Dedifferentiated amniotic fluid mesenchymal stem cell (primary cell): Measurements from ENCODE around the gene SMIM22.

Experiments
- DNase-seq: peaks from one replicate; pipeline ENCODE4 v3.0.0-alpha.2; 2016; ENCODE audit errors: extremely low spot score

SMIM22 gene, protein sequence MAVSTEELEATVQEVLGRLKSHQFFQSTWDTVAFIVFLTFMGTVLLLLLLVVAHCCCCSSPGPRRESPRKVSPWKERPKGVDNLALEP

GRCh38 chr16:4795181-4795827 lies at the start of gene SMIM22:
Gene SMIM22 (plus strand): TSS chr16:4795369. CDS start chr16:4795735, 366 bp downstream.
- DNase-seq: no peak

GRCh38 chr16:4746215-4746614 lies 49.0 kb upstream of the SMIM22 start:
- DNase-seq: no peak

GRCh38 chr16:4746991-4747574 lies 48.1 kb upstream of the SMIM22 start:
- DNase-seq: no peak

GRCh38 chr16:4747906-4748681 lies 47.1 kb upstream of the SMIM22 start:
- no peak for DNase-seq

- no peak for DNase-seq
Observed at GRCh38 chr16:4748682-4749411, 46.3 kb upstream of the SMIM22 start.

DNA sequence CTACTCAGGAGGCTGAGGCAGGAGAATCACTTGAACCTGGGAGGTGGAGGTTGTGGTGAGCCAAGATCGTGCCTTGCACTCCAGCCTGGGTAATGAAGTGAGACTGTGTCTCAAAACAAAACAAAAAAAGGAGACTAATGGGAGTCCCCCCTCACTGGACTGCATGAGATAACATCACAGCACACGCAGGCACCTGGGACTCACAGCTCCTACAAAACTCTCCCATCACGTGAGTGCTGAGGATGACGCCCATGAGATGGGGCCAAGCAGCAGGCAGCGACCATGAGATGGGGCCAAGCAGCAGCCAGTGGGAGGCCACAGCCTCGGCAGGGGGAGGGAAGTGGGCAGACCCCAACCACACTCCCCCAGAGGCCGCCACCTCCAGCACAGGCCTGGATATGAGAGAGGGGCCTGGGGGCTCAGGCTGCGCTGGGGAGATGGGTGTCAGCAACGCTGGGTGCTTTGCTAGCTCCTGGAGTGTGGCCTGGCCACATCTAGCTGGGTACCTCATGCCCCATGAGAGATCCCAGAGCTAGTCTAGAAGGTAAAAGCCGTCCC lies 45.4 kb upstream of the SMIM22 start:
- no peak for DNase-seq

GRCh38 chr16:4750896-4751295 lies 44.3 kb upstream of the SMIM22 start:
- no peak for DNase-seq

- no peak for DNase-seq
Observed at GRCh38 chr16:4752351-4753100, 42.6 kb upstream of the SMIM22 start.

DNA sequence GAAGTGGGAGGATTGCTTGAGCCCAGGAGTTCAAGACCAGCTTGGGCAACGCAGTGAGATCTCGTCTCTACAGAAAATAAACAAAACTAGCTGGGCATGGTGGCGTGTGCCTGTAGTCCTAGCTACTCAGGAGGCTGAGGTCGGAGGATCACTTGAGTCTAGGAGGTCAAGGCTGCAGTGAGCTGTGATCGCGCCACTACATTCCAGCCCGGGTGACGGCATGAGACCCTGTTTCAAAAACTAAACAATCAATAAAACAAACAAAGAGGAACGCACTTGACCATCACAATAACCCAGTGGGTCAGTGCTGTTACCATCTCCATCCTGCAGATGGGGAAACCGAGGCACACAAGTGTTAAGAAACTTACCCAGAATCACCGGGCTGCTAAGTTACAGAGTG lies 41.9 kb upstream of the SMIM22 start:
- DNase-seq: no peak

GRCh38 chr16:4754865-4755264 lies 40.3 kb upstream of the SMIM22 start:
- DNase-seq: no peak

- no peak for DNase-seq
Observed at GRCh38 chr16:4755687-4756086, 39.5 kb upstream of the SMIM22 start.

GRCh38 chr16:4760221-4760910 lies 34.8 kb upstream of the SMIM22 start:
- no peak for DNase-seq

GRCh38 chr16:4762205-4762604 lies 33.0 kb upstream of the SMIM22 start:
- no peak for DNase-seq

- DNase-seq: no peak
Observed at GRCh38 chr16:4763791-4764190, 31.4 kb upstream of the SMIM22 start.

- no peak for DNase-seq
Observed at GRCh38 chr16:4765511-4766474, 29.4 kb upstream of the SMIM22 start.

DNA sequence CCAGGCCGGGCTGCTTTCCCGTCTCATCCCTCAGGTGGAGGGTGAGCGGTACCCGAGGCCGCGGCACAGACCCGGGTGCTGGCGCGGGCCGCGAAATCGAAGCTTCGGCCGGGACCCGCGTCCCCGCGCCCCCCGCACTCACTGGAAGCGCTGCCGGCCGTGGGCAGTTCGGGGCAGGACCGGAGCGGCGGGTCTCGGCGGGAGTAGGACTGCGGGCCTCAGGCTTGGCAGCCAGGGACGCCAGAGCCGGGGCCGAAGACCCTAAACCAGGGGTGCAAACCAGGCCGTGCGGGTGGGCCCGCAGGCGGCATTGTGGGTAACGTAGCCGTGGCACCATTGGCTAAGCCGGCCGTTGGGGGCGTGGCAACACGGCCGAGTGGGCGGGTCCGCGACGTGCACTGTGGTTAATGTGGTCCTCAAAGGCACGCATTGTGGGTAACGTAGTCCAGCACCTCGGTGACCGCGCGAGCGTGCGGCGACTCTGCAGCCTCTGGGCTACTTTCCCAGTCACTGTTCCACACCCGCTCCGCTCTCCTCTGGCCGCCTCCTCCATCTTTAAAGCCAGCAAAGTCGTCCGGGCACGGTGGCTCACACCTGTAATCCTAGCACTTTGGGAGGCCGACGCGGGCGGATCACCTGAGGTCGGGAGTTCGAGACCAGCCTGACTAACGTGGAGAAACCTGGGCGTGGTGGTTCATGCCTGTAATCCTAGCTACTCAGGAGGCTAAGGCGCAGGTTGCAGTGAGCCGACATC lies 28.1 kb upstream of the SMIM22 start, which contains the start of gene ZNF500:
TSS of gene ZNF500 (minus strand) at position 288 of the 754 bp plus-strand sequence. CDS start 1,184 bp downstream, outside the sequence.
- DNase-seq: peak; percentile 95

- DNase-seq: peak; percentile 27
Observed at GRCh38 chr16:4767872-4768548, 27.2 kb upstream of the SMIM22 start.
